Sigmoid colon (tissue), 3 donors: Measurements from ENCODE around the gene LPIN2.

ENCODE experiments used
- POLR2A ChIP-seq, 2 donors: fragments of 450-650 bp; IDR thresholded peaks; one replicate each; pipeline ENCODE4 v1.6.1; 2016; ENCODE audit warnings: antibody characterized with exemption in 2 of 2, mild to moderate bottlenecking in 2 of 2, moderate library complexity in 2 of 2
- TF ChIP-seq, protein P1 (sequence below), 4 experiments: fragments of 450-650 bp in 3 of 4; fragments of 200-600 bp in 1 of 4; IDR thresholded peaks; one replicate each; pipeline ENCODE4 v1.5.1; 2016 to 2019; ENCODE audit warnings: antibody characterized with exemption in 4 of 4, mild to moderate bottlenecking in 3 of 4, moderate library complexity in 2 of 4

DNA sequence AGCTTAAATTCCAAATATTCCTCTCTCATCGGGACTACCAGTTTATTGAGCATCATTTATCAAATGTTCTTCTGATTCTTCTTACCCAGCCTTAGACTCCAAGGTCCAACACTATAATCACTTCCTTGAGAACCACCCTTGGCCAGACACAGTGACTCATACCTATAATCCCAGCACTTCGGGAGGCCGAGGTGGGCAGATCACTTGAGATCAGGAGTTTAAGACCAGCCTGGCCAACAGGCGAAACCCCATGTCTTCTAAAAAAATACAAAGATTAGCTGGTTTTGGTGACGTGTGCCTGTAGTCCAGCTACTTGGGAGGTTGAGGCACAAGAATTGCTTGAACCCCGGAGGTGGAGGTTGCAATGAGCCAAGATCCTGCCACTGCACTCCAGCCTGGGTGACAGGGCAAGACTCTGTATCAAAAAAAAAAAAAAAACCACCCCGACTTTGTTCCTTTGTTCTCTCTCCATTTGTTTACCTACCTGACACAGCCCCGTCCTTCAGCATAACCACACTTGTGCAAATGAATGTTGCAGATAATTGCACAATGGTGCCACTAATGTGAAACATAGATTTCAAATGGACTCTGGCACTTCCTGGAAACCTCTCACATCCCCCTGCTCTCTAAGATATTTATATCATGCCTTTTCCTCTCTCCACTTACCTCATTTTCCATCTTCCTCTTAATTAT is 38.9 kb upstream of the LPIN2 start:
- TF ChIP-seq POLR2A (IDR thresholded peaks at IDR 0.05), result no peak
- TF ChIP-seq, protein P1, sequence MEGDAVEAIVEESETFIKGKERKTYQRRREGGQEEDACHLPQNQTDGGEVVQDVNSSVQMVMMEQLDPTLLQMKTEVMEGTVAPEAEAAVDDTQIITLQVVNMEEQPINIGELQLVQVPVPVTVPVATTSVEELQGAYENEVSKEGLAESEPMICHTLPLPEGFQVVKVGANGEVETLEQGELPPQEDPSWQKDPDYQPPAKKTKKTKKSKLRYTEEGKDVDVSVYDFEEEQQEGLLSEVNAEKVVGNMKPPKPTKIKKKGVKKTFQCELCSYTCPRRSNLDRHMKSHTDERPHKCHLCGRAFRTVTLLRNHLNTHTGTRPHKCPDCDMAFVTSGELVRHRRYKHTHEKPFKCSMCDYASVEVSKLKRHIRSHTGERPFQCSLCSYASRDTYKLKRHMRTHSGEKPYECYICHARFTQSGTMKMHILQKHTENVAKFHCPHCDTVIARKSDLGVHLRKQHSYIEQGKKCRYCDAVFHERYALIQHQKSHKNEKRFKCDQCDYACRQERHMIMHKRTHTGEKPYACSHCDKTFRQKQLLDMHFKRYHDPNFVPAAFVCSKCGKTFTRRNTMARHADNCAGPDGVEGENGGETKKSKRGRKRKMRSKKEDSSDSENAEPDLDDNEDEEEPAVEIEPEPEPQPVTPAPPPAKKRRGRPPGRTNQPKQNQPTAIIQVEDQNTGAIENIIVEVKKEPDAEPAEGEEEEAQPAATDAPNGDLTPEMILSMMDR (IDR thresholded peaks at IDR 0.05), result no peak
